A549 (cell line): ENCODE measurements around the gene HOOK2. TPM values are rescaled to one million over a fixed set of nuclear protein-coding genes. Genes with fewer than 3 reads are reported as not detected.
A peak's percentile ranks its signal among the peaks of the same experiment; 100 is the strongest.

Experiments
- ATAC-seq, 2 experiments: fragments of 200-7000 bp in 1 of 2; fragments of >200 bp in 1 of 2; cut with Nextera tagmentation in 1 of 2; cut with Tn5 transposase in 1 of 2; 3 replicates each; pipeline versions ENCODE4 v1.8.0 to v1.9.1; 2018 to 2020; ENCODE audit warnings: mild to moderate bottlenecking in 1 of 2, moderate library complexity in 1 of 2
- CTCF ChIA-PET: fragments of 300-600 bp; sonication (Branson Sonifier 250); formaldehyde crosslinking; extraction: SDS; loops from one replicate; lab custom pipeline; 2021; ENCODE audit warnings: antibody characterized with exemption, inconsistent platforms; lab: Yijun Ruan, JAX
- POLR2A ChIA-PET: fragments of 350-600 bp; formaldehyde crosslinking; extraction: SDS; loops from one replicate; lab custom pipeline; 2021; ENCODE audit warnings: antibody characterized with exemption, inconsistent platforms; lab: Yijun Ruan, JAX
- DNase-seq, 2 experiments: peaks; one replicate each; pipeline versions ENCODE4 v3.0.0 to v3.0.0-alpha.2; 2011 to 2016; ENCODE audit warnings: low read depth in 1 of 2, low spot score in 1 of 2
- FAIRE-seq: peaks from 2 replicates; lab custom pipeline; 2011; peaks lifted over from hg19 to GRCh38; lab: Jason Lieb, UNC
- H3K27ac ChIP-seq, 2 experiments: fragments of >200 bp; sonication (Bioruptor Twin); formaldehyde crosslinking; 3 replicates each; pipeline ENCODE4 v1.5.1; 2016 to 2017
- H3K4me1 ChIP-seq: fragments of >200 bp; sonication (Bioruptor Twin); formaldehyde crosslinking; 3 replicates; pipeline ENCODE4 v1.6.1; 2016
- H3K4me2 ChIP-seq: fragments of >200 bp; sonication (Bioruptor Twin); formaldehyde crosslinking; 3 replicates; pipeline ENCODE4 v1.6.1; 2016
- H3K4me3 ChIP-seq: fragments of >200 bp; sonication (Bioruptor Twin); formaldehyde crosslinking; 3 replicates; pipeline ENCODE4 v1.5.1; 2016
- H3K9me3 ChIP-seq: fragments of >200 bp; sonication (Bioruptor Twin); formaldehyde crosslinking; 3 replicates; pipeline ENCODE4 v1.6.1; 2016
- BCL3 ChIP-seq: fragments of >200 bp; sonication (Bioruptor Twin); formaldehyde crosslinking; IDR thresholded peaks from 3 replicates; pipeline ENCODE4 v1.6.1; 2016
- CBX8 ChIP-seq: fragments of 200-600 bp; sonication (generic); IDR thresholded peaks from 2 replicates; pipeline ENCODE4 v1.6.1; 2016
- CHD2 ChIP-seq: fragments of 150-350 bp; IDR thresholded peaks from 2 replicates; pipeline ENCODE4 v1.6.1; 2014; ENCODE audit warnings: low read length; ENCODE audit not compliant: partially characterized antibody
- CTCF ChIP-seq: fragments of >200 bp; sonication (Bioruptor Twin); formaldehyde crosslinking; IDR thresholded peaks from 3 replicates; pipeline ENCODE4 v1.5.1; 2016
- EHF ChIP-seq: fragments of 250-450 bp; sonication (Bioruptor Pico); IDR thresholded peaks from 2 replicates; pipeline ENCODE4 v1.5.0; 2020; ENCODE audit warnings: mild to moderate bottlenecking
- EHMT2 ChIP-seq: fragments of 200-600 bp; sonication (generic); IDR thresholded peaks from 2 replicates; pipeline ENCODE4 v1.6.1; 2016; ENCODE audit warnings: antibody characterized with exemption, low read depth, mild to moderate bottlenecking, moderate library complexity
- HMGXB4 ChIP-seq: fragments of 250-450 bp; sonication (Bioruptor Pico); IDR thresholded peaks from 2 replicates; pipeline ENCODE4 v1.5.0; 2021; ENCODE audit warnings: mild to moderate bottlenecking, moderate library complexity, borderline replicate concordance
- HOXB13 ChIP-seq: fragments of 250-450 bp; sonication (Bioruptor Pico); IDR thresholded peaks from 2 replicates; pipeline ENCODE4 v1.5.0; 2020; ENCODE audit warnings: low read depth, mild to moderate bottlenecking, moderate library complexity
- JUN ChIP-seq, 2 experiments: fragments of >200 bp; sonication (Bioruptor Twin); formaldehyde crosslinking; IDR thresholded peaks; 2 replicates in 1 of 2; 3 replicates in 1 of 2; pipeline ENCODE4 v1.6.1; 2016 to 2017
- KDM1A ChIP-seq: fragments of 200-600 bp; sonication (generic); IDR thresholded peaks from 2 replicates; pipeline ENCODE4 v1.6.1; 2016; ENCODE audit warnings: low read depth, mild to moderate bottlenecking
- MAX ChIP-seq: IDR thresholded peaks from 2 replicates; pipeline ENCODE4 v1.6.1; 2012
- MAZ ChIP-seq: fragments of 150-350 bp; IDR thresholded peaks from 2 replicates; pipeline ENCODE4 v1.6.1; 2014; ENCODE audit warnings: antibody characterized with exemption, low read depth, low read length, borderline replicate concordance
- NFE2L2 ChIP-seq: fragments of 150-350 bp; conservative IDR thresholded peaks from 2 replicates; pipeline ENCODE4 v1.6.1; 2014; ENCODE audit warnings: low read length
- NPAS2 ChIP-seq: fragments of 250-450 bp; sonication (Bioruptor Pico); IDR thresholded peaks from 2 replicates; pipeline ENCODE4 v1.8.0; 2022; ENCODE audit warnings: mild to moderate bottlenecking, moderate library complexity, borderline replicate concordance
- NR3C1 ChIP-seq: fragments of >200 bp; sonication (Bioruptor Twin); formaldehyde crosslinking; IDR thresholded peaks from 3 replicates; pipeline ENCODE4 v1.6.1; 2017
- PBX3 ChIP-seq: IDR thresholded peaks from 2 replicates; pipeline ENCODE4 v1.6.1; 2012
- PHF8 ChIP-seq: fragments of 200-600 bp; sonication (generic); IDR thresholded peaks from 2 replicates; pipeline ENCODE4 v1.6.1; 2016; ENCODE audit warnings: low read depth, mild to moderate bottlenecking, antibody characterized with exemption, moderate library complexity, borderline replicate concordance
- RAD21 ChIP-seq, 2 experiments: fragments of >200 bp in 1 of 2; sonication (Bioruptor Twin) in 1 of 2; formaldehyde crosslinking in 1 of 2; IDR thresholded peaks in 1 of 2; conservative IDR thresholded peaks in 1 of 2; 2 replicates in 1 of 2; 3 replicates in 1 of 2; pipeline ENCODE4 v1.6.1; 2012 to 2018; ENCODE audit warnings: inconsistent platforms in 1 of 2
- RCOR1 ChIP-seq: fragments of 150-350 bp; IDR thresholded peaks from 2 replicates; pipeline ENCODE4 v1.6.1; 2014; ENCODE audit warnings: antibody characterized with exemption, low read length, low read depth
- REST ChIP-seq: fragments of 200-600 bp; sonication (generic); IDR thresholded peaks from 2 replicates; pipeline ENCODE4 v1.6.1; 2016; ENCODE audit warnings: antibody characterized with exemption, mild to moderate bottlenecking, moderate library complexity
- SMC3 ChIP-seq: fragments of >200 bp; sonication (Bioruptor Twin); formaldehyde crosslinking; IDR thresholded peaks from 3 replicates; pipeline ENCODE4 v1.6.1; 2018; ENCODE audit warnings: inconsistent platforms
- TP53 ChIP-seq: fragments of 250-450 bp; sonication (Bioruptor Pico); IDR thresholded peaks from 2 replicates; pipeline ENCODE4 v1.5.0; 2021; ENCODE audit warnings: mild to moderate bottlenecking, moderate library complexity
- ZSCAN20 ChIP-seq: fragments of 250-450 bp; sonication (Bioruptor Pico); IDR thresholded peaks from 2 replicates; pipeline ENCODE4 v1.8.0; 2022; ENCODE audit warnings: mild to moderate bottlenecking, moderate library complexity
- WGBS: methylation state at CpG from one replicate; pipeline ENCODE4 v1.1.6; 2017; ENCODE audit errors: missing lambda C conversion rate; 5-methylcytosine and 5-hydroxymethylcytosine counted together
- polyA plus RNA-seq, 4 experiments: library from polyadenylated mRNA; depleted of rRNA in 3 of 4; stranded (reverse); fragments of >200 nt; fragmentation: RNase III in 1 of 4; extraction: RNeasy Plus Mini Kit Qiagen cat#74134 plus additional on column Dnase treatment in 1 of 4; gene quantifications; 2 replicates in 3 of 4; 3 replicates in 1 of 4; pipeline ENCODE4 v1.2.3, GENCODE V29; 2011 to 2017

The HOOK2 gene
- polyA plus RNA-seq, 2 of the 4 experiments (the other 2 are of a cell fraction) = 8.3 to 21.5 TPM

- TF ChIP-seq ZSCAN20 (no peak), MAZ (no peak), NFE2L2 (no peak), RCOR1 (no peak), KDM1A (no peak), RAD21 (conservative IDR thresholded peaks at IDR 0.05 in 1 of 2, IDR thresholded peaks at IDR 0.05 in 1 of 2) (no peak), JUN (IDR thresholded peaks at IDR 0.05) (no peak), CTCF (no peak), NPAS2 (CRISPR knock-in tag) (no peak), NR3C1 (no peak), MAX (no peak), CHD2 (no peak), SMC3 (no peak), HMGXB4 (CRISPR knock-in tag) (no peak), CBX8 (no peak), PBX3 (no peak), EHMT2 (no peak)
- TF ChIP-seq, all 56 proteins: peak for 0
- Histone ChIP-seq H3K4me2 (no peak overlapping the region), H3K27ac (no peak overlapping the region), H3K9me3 (no peaks in the 10 kb centered on the region), H3K4me3 (no peak overlapping the region), H3K4me1 (no peaks in the 10 kb centered on the region)
- no peak for FAIRE-seq
- WGBS = 88% methylated on average over 7 of the region's 7 CpGs
- CTCF ChIA-PET = interaction anchor here (0.6 to 1.9 kb wide), 7 partner anchors 9 to 58 kb away, joined by 3 to 10 read pairs (median 5); partner anchors contain the start of gene RNASEH2A
- no peak for ATAC-seq
- DNase-seq = no peak
- POLR2A ChIA-PET = no interaction called here
Observed at GRCh38 chr19:12815088-12815487, 39.7 kb upstream of the HOOK2 start.

GRCh38 chr19:12806242-12807081, 31.1 kb upstream of the HOOK2 start, which contains the start of gene RNASEH2A:
RNASEH2A (plus strand) TSS chr19:12806584; CDS start chr19:12806674, 90 bp downstream.
- Histone ChIP-seq H3K9me3 (no peaks in the 10 kb centered on the region), H3K4me2 (peak within 1 kb of the TSS; percentile 100), H3K4me1 (no peaks in the 10 kb centered on the region), H3K4me3 (peak within 1 kb of the TSS; percentile 78), H3K27ac (peak within 1 kb of the TSS; percentile 84 to 86)
- ChIA-PET CTCF (interaction anchor here (0.6 to 17.4 kb wide), 8 partner anchors 9 to 40 kb away, joined by 3 to 901 read pairs (median 4); partner anchors contain the start of gene HOOK2), POLR2A (interaction anchor here (0.9 to 1.2 kb wide), 2 partner anchors 15 to 46 kb away, joined by 4 to 8 read pairs; partner anchors contain the start of gene JUNB)
- 9% methylated on average over 34 of the region's 66 CpGs for WGBS
- ATAC-seq (peak; percentile 97 to 99), FAIRE-seq (no peak), DNase-seq (peak; percentile 81 to 86)
- TF ChIP-seq REST (no peak), PHF8 (peak; percentile 35; the same call in 1 of the 2 replicates), MAX (peak; percentile 94), BCL3 (0 out of 3 replicates have a peak, but pooled peaks have one; percentile 27), EHF (0 out of 2 replicates have a peak, but pooled peaks have one; percentile 65), JUN (IDR thresholded peaks at IDR 0.05) (peak in 1 of 2 experiments; percentile 55; a peak in 2 of 5 replicates), TP53 (CRISPR knock-in tag) (0 out of 2 replicates have a peak, but pooled peaks have one; percentile 40), CHD2 (no peak), HOXB13 (peak; percentile 67; the same call in 1 of the 2 replicates)
